WTC11 (cell line): ENCODE data around the gene PPME1. TPM values are rescaled to one million over a fixed set of nuclear protein-coding genes. Genes with fewer than 3 reads are reported as not detected.

ENCODE experiments used
- ATAC-seq: fragments of 200-7000 bp; cut with Tn5 transposase; 2 replicates; pipeline ENCODE4 v1.10.0; 2021; ENCODE audit warnings: mild to moderate bottlenecking, moderate library complexity
- CTCF ChIA-PET: fragments of 300-600 bp; sonication (Branson Sonifier 250); formaldehyde crosslinking; loops from one replicate; lab custom pipeline; 2021; ENCODE audit warnings: antibody characterized with exemption; lab: Charles Lee
- POLR2A ChIA-PET: fragments of 350-600 bp; sonication (Branson Sonifier 250); formaldehyde crosslinking; loops from one replicate; lab custom pipeline; 2021; ENCODE audit warnings: antibody characterized with exemption; lab: Charles Lee
- DNase-seq: peaks from one replicate; pipeline ENCODE4 v3.0.0; 2021; ENCODE audit warnings: low spot score
- H3K27ac Mint-ChIP-seq: 2 replicates; pipeline ENCODE4 v1.8.0; 2021; ENCODE audit warnings: mixed read lengths
- H3K27me3 Mint-ChIP-seq: 2 replicates; pipeline ENCODE4 v1.8.0; 2021; ENCODE audit warnings: low read depth, mild to moderate bottlenecking, moderate library complexity, mixed read lengths
- H3K36me3 Mint-ChIP-seq: 2 replicates; pipeline ENCODE4 v1.8.0; 2021; ENCODE audit warnings: mixed read lengths
- H3K4me1 Mint-ChIP-seq: 2 replicates; pipeline ENCODE4 v1.8.0; 2022; ENCODE audit warnings: mixed read lengths
- H3K4me3 Mint-ChIP-seq: 2 replicates; pipeline ENCODE4 v1.8.0; 2021; ENCODE audit warnings: mild to moderate bottlenecking, moderate library complexity, mixed read lengths
- H3K9me3 Mint-ChIP-seq: 2 replicates; pipeline ENCODE4 v1.8.0; 2021; ENCODE audit warnings: mixed read lengths
- CBFB ChIP-seq: sonication (generic); formaldehyde crosslinking; IDR thresholded peaks from 2 replicates; pipeline ENCODE4 v1.8.1; 2022; ENCODE audit warnings: mild to moderate bottlenecking, low read depth, missing genetic modification reagents
- ETV6 ChIP-seq: sonication (generic); formaldehyde crosslinking; IDR thresholded peaks from 2 replicates; pipeline ENCODE4 v1.8.1; 2022; ENCODE audit warnings: mild to moderate bottlenecking, missing genetic modification reagents
- FOXJ3 ChIP-seq: sonication (generic); formaldehyde crosslinking; IDR thresholded peaks from 2 replicates; pipeline ENCODE4 v1.9.0; 2021; ENCODE audit warnings: missing genetic modification reagents, mild to moderate bottlenecking, borderline replicate concordance
- FOXK1 ChIP-seq: sonication (generic); formaldehyde crosslinking; IDR thresholded peaks from 2 replicates; pipeline ENCODE4 v1.8.0; 2022; ENCODE audit warnings: mild to moderate bottlenecking, moderate library complexity, missing genetic modification reagents
- FOXP1 ChIP-seq: sonication (generic); formaldehyde crosslinking; IDR thresholded peaks from 2 replicates; pipeline ENCODE4 v1.8.0; 2022; ENCODE audit warnings: missing genetic modification reagents, mild to moderate bottlenecking, moderate library complexity, borderline replicate concordance
- NFATC4 ChIP-seq: fragments of 250-450 bp; sonication (Bioruptor Pico); IDR thresholded peaks from 2 replicates; pipeline ENCODE4 v1.9.0; 2021; ENCODE audit warnings: mild to moderate bottlenecking
- NFYB ChIP-seq: sonication (generic); formaldehyde crosslinking; conservative IDR thresholded peaks from 2 replicates; pipeline ENCODE4 v1.8.0; 2022; ENCODE audit warnings: low read depth, missing genetic modification reagents
- NR2C2 ChIP-seq: sonication (generic); formaldehyde crosslinking; IDR thresholded peaks from 2 replicates; pipeline ENCODE4 v1.8.0; 2022; ENCODE audit warnings: mild to moderate bottlenecking, missing genetic modification reagents
- RORB ChIP-seq: fragments of 250-450 bp; sonication (Bioruptor Pico); IDR thresholded peaks from 2 replicates; pipeline ENCODE4 v1.9.0; 2021; ENCODE audit warnings: mild to moderate bottlenecking
- SOX15 ChIP-seq: fragments of 250-450 bp; sonication (Bioruptor Pico); IDR thresholded peaks from 2 replicates; pipeline ENCODE4 v1.9.0; 2021; ENCODE audit warnings: mild to moderate bottlenecking
- SP1 ChIP-seq: sonication (generic); formaldehyde crosslinking; conservative IDR thresholded peaks from 2 replicates; pipeline ENCODE4 v1.8.1; 2022; ENCODE audit warnings: missing genetic modification reagents
- ZMAT4 ChIP-seq: fragments of 250-450 bp; sonication (Bioruptor Pico); IDR thresholded peaks from 2 replicates; pipeline ENCODE4 v1.9.0; 2021; ENCODE audit warnings: mild to moderate bottlenecking
- ZNF232 ChIP-seq: sonication (generic); formaldehyde crosslinking; IDR thresholded peaks from 2 replicates; pipeline ENCODE4 v1.8.0; 2022; ENCODE audit warnings: mild to moderate bottlenecking, missing genetic modification reagents
- ZNF317 ChIP-seq: sonication (generic); formaldehyde crosslinking; IDR thresholded peaks from 2 replicates; pipeline ENCODE4 v1.8.1; 2023; ENCODE audit warnings: low read depth, mild to moderate bottlenecking, moderate library complexity, missing genetic modification reagents, borderline replicate concordance
- ZNF423 ChIP-seq: fragments of 250-450 bp; sonication (Bioruptor Pico); IDR thresholded peaks from 2 replicates; pipeline ENCODE4 v2.1.2; 2022; ENCODE audit warnings: mild to moderate bottlenecking, moderate library complexity
- ZNF425 ChIP-seq: fragments of 250-450 bp; sonication (Bioruptor Pico); conservative IDR thresholded peaks from 2 replicates; pipeline ENCODE4 v1.9.0; 2021; ENCODE audit warnings: mild to moderate bottlenecking
- ZNF671 ChIP-seq: fragments of 250-450 bp; sonication (Bioruptor Pico); IDR thresholded peaks from 2 replicates; pipeline ENCODE4 v1.8.0; 2021; ENCODE audit warnings: mild to moderate bottlenecking
- total RNA-seq: library from RNA; stranded (reverse); gene quantifications from 3 replicates; pipeline ENCODE4 v1.2.3, GENCODE V29; 2021
- TF ChIP-seq, protein P1 (sequence below): sonication (generic); formaldehyde crosslinking; IDR thresholded peaks from 2 replicates; pipeline ENCODE4 v1.8.1; 2023; ENCODE audit warnings: mild to moderate bottlenecking, missing genetic modification reagents, borderline replicate concordance
- TF ChIP-seq, protein P2 (sequence below): sonication (generic); formaldehyde crosslinking; IDR thresholded peaks from 2 replicates; pipeline ENCODE4 v1.8.1; 2023; ENCODE audit warnings: mild to moderate bottlenecking, missing genetic modification reagents, moderate library complexity
- TF ChIP-seq, protein P3 (sequence below): sonication (generic); formaldehyde crosslinking; IDR thresholded peaks from 2 replicates; pipeline ENCODE4 v1.8.1; 2022; ENCODE audit warnings: mild to moderate bottlenecking, moderate library complexity, missing genetic modification reagents
- TF ChIP-seq, protein P4 (sequence below): sonication (generic); formaldehyde crosslinking; IDR thresholded peaks from 2 replicates; pipeline ENCODE4 v1.8.1; 2022; ENCODE audit warnings: mild to moderate bottlenecking, missing genetic modification reagents, moderate library complexity, borderline replicate concordance
- TF ChIP-seq, protein P5 (sequence below): fragments of 200-600 bp; IDR thresholded peaks from 2 replicates; pipeline ENCODE4 v1.8.0; 2022; ENCODE audit warnings: antibody characterized with exemption
- TF ChIP-seq, protein P6 (sequence below): sonication (generic); formaldehyde crosslinking; IDR thresholded peaks from 2 replicates; pipeline ENCODE4 v1.8.1; 2023; ENCODE audit warnings: mild to moderate bottlenecking, missing genetic modification reagents

The PPME1 gene
- total RNA-seq, 1 experiment from 2014 or later = 42.5 TPM

DNA sequence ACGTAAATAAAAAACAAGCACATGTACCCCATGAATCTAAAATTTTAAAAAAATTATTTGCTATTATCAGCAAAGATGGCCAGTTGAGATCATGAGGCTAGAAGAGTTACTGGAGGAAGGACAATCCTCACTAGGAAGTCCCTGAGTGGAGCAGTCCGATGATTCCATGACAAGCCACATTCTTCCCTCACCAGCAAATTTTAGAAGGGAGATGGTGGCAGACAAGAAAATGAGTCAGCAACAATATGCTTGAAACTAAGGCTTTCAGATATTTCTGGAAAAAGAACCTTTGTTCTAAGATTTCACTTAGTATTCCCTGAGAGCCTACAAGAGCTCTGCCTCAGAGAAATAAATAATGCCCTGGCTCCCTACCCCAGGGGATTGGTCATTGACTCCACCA lies 105.5 kb downstream of the PPME1 start:
- H3K36me3 Mint-ChIP-seq = no peaks in the 10 kb centered on the region
- ChIA-PET POLR2A (no interaction called here), CTCF (no interaction called here)
- H3K4me3 Mint-ChIP-seq = no peak overlapping the region
- no peaks in the 10 kb centered on the region; the same call in 1 of the 2 replicates for H3K27me3 Mint-ChIP-seq
- ATAC-seq (no peak), DNase-seq (no peak)
- H3K4me1 Mint-ChIP-seq = no peaks in the 10 kb centered on the region
- no peak overlapping the region for H3K27ac Mint-ChIP-seq
- TF ChIP-seq NFYB (CRISPR knock-in tag) (no peak), ZMAT4 (CRISPR knock-in tag) (no peak), ETV6 (no peak), FOXJ3 (CRISPR knock-in tag) (no peak), SP1 (CRISPR knock-in tag) (no peak), FOXP1 (CRISPR knock-in tag) (no peak), ZNF671 (no peak), ZNF317 (CRISPR knock-in tag) (no peak), ZNF425 (no peak), FOXK1 (CRISPR knock-in tag) (no peak), RORB (no peak), SOX15 (no peak)
- TF ChIP-seq, protein P1, sequence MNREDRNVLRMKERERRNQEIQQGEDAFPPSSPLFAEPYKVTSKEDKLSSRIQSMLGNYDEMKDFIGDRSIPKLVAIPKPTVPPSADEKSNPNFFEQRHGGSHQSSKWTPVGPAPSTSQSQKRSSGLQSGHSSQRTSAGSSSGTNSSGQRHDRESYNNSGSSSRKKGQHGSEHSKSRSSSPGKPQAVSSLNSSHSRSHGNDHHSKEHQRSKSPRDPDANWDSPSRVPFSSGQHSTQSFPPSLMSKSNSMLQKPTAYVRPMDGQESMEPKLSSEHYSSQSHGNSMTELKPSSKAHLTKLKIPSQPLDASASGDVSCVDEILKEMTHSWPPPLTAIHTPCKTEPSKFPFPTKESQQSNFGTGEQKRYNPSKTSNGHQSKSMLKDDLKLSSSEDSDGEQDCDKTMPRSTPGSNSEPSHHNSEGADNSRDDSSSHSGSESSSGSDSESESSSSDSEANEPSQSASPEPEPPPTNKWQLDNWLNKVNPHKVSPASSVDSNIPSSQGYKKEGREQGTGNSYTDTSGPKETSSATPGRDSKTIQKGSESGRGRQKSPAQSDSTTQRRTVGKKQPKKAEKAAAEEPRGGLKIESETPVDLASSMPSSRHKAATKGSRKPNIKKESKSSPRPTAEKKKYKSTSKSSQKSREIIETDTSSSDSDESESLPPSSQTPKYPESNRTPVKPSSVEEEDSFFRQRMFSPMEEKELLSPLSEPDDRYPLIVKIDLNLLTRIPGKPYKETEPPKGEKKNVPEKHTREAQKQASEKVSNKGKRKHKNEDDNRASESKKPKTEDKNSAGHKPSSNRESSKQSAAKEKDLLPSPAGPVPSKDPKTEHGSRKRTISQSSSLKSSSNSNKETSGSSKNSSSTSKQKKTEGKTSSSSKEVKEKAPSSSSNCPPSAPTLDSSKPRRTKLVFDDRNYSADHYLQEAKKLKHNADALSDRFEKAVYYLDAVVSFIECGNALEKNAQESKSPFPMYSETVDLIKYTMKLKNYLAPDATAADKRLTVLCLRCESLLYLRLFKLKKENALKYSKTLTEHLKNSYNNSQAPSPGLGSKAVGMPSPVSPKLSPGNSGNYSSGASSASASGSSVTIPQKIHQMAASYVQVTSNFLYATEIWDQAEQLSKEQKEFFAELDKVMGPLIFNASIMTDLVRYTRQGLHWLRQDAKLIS (CRISPR knock-in tag) = no peak
- TF ChIP-seq, protein P2, sequence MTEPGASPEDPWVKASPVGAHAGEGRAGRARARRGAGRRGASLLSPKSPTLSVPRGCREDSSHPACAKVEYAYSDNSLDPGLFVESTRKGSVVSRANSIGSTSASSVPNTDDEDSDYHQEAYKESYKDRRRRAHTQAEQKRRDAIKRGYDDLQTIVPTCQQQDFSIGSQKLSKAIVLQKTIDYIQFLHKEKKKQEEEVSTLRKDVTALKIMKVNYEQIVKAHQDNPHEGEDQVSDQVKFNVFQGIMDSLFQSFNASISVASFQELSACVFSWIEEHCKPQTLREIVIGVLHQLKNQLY (CRISPR knock-in tag) = no peak
- TF ChIP-seq, protein P3, sequence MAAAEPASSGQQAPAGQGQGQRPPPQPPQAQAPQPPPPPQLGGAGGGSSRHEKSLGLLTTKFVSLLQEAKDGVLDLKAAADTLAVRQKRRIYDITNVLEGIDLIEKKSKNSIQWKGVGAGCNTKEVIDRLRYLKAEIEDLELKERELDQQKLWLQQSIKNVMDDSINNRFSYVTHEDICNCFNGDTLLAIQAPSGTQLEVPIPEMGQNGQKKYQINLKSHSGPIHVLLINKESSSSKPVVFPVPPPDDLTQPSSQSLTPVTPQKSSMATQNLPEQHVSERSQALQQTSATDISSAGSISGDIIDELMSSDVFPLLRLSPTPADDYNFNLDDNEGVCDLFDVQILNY (CRISPR knock-in tag) = no peak
- TF ChIP-seq, protein P4, sequence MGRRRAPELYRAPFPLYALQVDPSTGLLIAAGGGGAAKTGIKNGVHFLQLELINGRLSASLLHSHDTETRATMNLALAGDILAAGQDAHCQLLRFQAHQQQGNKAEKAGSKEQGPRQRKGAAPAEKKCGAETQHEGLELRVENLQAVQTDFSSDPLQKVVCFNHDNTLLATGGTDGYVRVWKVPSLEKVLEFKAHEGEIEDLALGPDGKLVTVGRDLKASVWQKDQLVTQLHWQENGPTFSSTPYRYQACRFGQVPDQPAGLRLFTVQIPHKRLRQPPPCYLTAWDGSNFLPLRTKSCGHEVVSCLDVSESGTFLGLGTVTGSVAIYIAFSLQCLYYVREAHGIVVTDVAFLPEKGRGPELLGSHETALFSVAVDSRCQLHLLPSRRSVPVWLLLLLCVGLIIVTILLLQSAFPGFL = no peak
- no peaks in the 10 kb centered on the region for H3K9me3 Mint-ChIP-seq

- CTCF ChIA-PET = no interaction called here
- no peak for ATAC-seq
- H3K27ac Mint-ChIP-seq = no peak overlapping the region
- no peaks in the 10 kb centered on the region; the same call in 1 of the 2 replicates for H3K27me3 Mint-ChIP-seq
- H3K4me1 Mint-ChIP-seq = no peaks in the 10 kb centered on the region
- POLR2A ChIA-PET = no interaction called here
- H3K9me3 Mint-ChIP-seq = no peaks in the 10 kb centered on the region
- H3K4me3 Mint-ChIP-seq = no peak overlapping the region
- DNase-seq = no peak
- H3K36me3 Mint-ChIP-seq = no peaks in the 10 kb centered on the region
- TF ChIP-seq NFYB (CRISPR knock-in tag) = no peak
- TF ChIP-seq CBFB = no peak
- TF ChIP-seq, protein P3 (CRISPR knock-in tag) = no peak
- TF ChIP-seq, protein P5, sequence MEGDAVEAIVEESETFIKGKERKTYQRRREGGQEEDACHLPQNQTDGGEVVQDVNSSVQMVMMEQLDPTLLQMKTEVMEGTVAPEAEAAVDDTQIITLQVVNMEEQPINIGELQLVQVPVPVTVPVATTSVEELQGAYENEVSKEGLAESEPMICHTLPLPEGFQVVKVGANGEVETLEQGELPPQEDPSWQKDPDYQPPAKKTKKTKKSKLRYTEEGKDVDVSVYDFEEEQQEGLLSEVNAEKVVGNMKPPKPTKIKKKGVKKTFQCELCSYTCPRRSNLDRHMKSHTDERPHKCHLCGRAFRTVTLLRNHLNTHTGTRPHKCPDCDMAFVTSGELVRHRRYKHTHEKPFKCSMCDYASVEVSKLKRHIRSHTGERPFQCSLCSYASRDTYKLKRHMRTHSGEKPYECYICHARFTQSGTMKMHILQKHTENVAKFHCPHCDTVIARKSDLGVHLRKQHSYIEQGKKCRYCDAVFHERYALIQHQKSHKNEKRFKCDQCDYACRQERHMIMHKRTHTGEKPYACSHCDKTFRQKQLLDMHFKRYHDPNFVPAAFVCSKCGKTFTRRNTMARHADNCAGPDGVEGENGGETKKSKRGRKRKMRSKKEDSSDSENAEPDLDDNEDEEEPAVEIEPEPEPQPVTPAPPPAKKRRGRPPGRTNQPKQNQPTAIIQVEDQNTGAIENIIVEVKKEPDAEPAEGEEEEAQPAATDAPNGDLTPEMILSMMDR = no peak
- no peak for TF ChIP-seq ZNF423
- TF ChIP-seq, protein P6, sequence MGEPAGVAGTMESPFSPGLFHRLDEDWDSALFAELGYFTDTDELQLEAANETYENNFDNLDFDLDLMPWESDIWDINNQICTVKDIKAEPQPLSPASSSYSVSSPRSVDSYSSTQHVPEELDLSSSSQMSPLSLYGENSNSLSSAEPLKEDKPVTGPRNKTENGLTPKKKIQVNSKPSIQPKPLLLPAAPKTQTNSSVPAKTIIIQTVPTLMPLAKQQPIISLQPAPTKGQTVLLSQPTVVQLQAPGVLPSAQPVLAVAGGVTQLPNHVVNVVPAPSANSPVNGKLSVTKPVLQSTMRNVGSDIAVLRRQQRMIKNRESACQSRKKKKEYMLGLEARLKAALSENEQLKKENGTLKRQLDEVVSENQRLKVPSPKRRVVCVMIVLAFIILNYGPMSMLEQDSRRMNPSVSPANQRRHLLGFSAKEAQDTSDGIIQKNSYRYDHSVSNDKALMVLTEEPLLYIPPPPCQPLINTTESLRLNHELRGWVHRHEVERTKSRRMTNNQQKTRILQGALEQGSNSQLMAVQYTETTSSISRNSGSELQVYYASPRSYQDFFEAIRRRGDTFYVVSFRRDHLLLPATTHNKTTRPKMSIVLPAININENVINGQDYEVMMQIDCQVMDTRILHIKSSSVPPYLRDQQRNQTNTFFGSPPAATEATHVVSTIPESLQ (CRISPR knock-in tag) = no peak
- no peak for TF ChIP-seq NFATC4
- TF ChIP-seq ZNF232 (CRISPR knock-in tag) = no peak
- TF ChIP-seq NR2C2 (CRISPR knock-in tag) = no peak
Observed at GRCh38 chr11:74278103-74278502, 107.0 kb downstream of the PPME1 start.
